IMR-90 (cell line): Measurements from ENCODE around the gene FAM163B. TPM values are rescaled to one million over a fixed set of nuclear protein-coding genes. Genes with fewer than 3 reads are reported as not detected.

Experiments used
- ATAC-seq: fragments of 200-7000 bp; cut with Tn5 transposase; 2 replicates; pipeline ENCODE4 v1.9.1; 2020; ENCODE audit warnings: low read depth, mild to moderate bottlenecking, moderate library complexity
- BruUV-seq: library from RNA; stranded (reverse); fragments of 400-500 nt; replicated peaks from 2 replicates; lab custom pipeline; 2021; lab: Mats Ljungman, UMichigan
- CTCF ChIA-PET: fragments of 300-600 bp; formaldehyde crosslinking; extraction: SDS; loops from one replicate; lab custom pipeline; 2021; ENCODE audit warnings: antibody characterized with exemption; lab: Yijun Ruan, JAX
- POLR2A ChIA-PET: fragments of 300-600 bp; sonication (Branson Sonifier 250); formaldehyde crosslinking; loops from one replicate; lab custom pipeline; 2022; ENCODE audit warnings: antibody characterized with exemption; ENCODE audit not compliant: unreplicated experiment; lab: Charles Lee
- DNase-seq: peaks from one replicate; pipeline ENCODE4 v3.0.0; 2013
- H2AFZ ChIP-seq: replicated peaks from 2 replicates; pipeline ENCODE3; 2013; ENCODE audit warnings: low read length, mild to moderate bottlenecking; ENCODE audit not compliant: poor library complexity
- H2AK5ac ChIP-seq: 2 replicates; pipeline ENCODE4 v1.6.1; 2013; ENCODE audit warnings: low read depth, low read length, inconsistent platforms
- H2AK9ac ChIP-seq: replicated peaks from 2 replicates; pipeline ENCODE3; 2013; ENCODE audit warnings: mild to moderate bottlenecking, low read depth, low read length, moderate library complexity; ENCODE audit not compliant: poor library complexity
- H2BK120ac ChIP-seq: 2 replicates; pipeline ENCODE4 v1.6.1; 2013; ENCODE audit warnings: low read depth, low read length, inconsistent platforms
- H2BK15ac ChIP-seq: 3 replicates; pipeline ENCODE4 v1.6.1; 2013; ENCODE audit warnings: low read depth, low read length, inconsistent platforms
- H2BK20ac ChIP-seq: 2 replicates; pipeline ENCODE4 v1.6.1; 2013; ENCODE audit warnings: low read depth, mild to moderate bottlenecking, inconsistent platforms, low read length, moderate library complexity
- H2BK5ac ChIP-seq: 2 replicates; pipeline ENCODE4 v1.6.1; 2013; ENCODE audit warnings: mild to moderate bottlenecking, low read depth, low read length, inconsistent platforms; ENCODE audit not compliant: poor library complexity, severe bottlenecking
- H3K14ac ChIP-seq: replicated peaks from 2 replicates; pipeline ENCODE4 v1.6.1; 2013; ENCODE audit warnings: low read depth, low read length, inconsistent platforms
- H3K18ac ChIP-seq: 2 replicates; pipeline ENCODE4 v1.6.1; 2013; ENCODE audit warnings: low read depth, low read length, control low read depth
- H3K23ac ChIP-seq: 2 replicates; pipeline ENCODE4 v1.6.1; 2013; ENCODE audit warnings: low read depth, low read length, inconsistent platforms
- H3K27ac ChIP-seq: 2 replicates; pipeline ENCODE4 v1.5.1; 2013; ENCODE audit warnings: mild to moderate bottlenecking, control low read depth, low read length; ENCODE audit not compliant: insufficient read depth
- H3K27me3 ChIP-seq: 2 replicates; pipeline ENCODE4 v1.6.1; 2013; ENCODE audit warnings: low read length; ENCODE audit not compliant: control insufficient read depth, insufficient read depth
- H3K36me3 ChIP-seq: 2 replicates; pipeline ENCODE4 v1.6.1; 2013; ENCODE audit warnings: low read length, mixed read lengths; ENCODE audit not compliant: control insufficient read depth, insufficient read depth
- H3K4ac ChIP-seq: 2 replicates; pipeline ENCODE4 v1.6.1; 2013; ENCODE audit warnings: low read depth, low read length, inconsistent platforms
- H3K4me1 ChIP-seq: 2 replicates; pipeline ENCODE4 v1.6.1; 2013; ENCODE audit warnings: low read length, mixed read lengths; ENCODE audit not compliant: control insufficient read depth, insufficient read depth
- H3K4me2 ChIP-seq: 2 replicates; pipeline ENCODE4 v1.6.1; 2013; ENCODE audit warnings: low read depth, mild to moderate bottlenecking, control low read depth, low read length, moderate library complexity
- H3K4me3 ChIP-seq: 2 replicates; pipeline ENCODE4 v1.5.1; 2013; ENCODE audit warnings: low read depth, mild to moderate bottlenecking, control low read depth, low read length, moderate library complexity; ENCODE audit not compliant: insufficient read depth
- H3K56ac ChIP-seq: 2 replicates; pipeline ENCODE4 v1.6.1; 2013; ENCODE audit warnings: low read length, inconsistent platforms; ENCODE audit not compliant: insufficient read depth; ENCODE audit errors: extremely low read depth
- H3K79me1 ChIP-seq, 2 experiments: 2 replicates each; pipeline ENCODE4 v1.6.1; 2013; ENCODE audit warnings: low read length in 2 of 2, inconsistent platforms in 1 of 2, low read depth in 1 of 2
- H3K9ac ChIP-seq: 2 replicates; pipeline ENCODE4 v1.6.1; 2013; ENCODE audit warnings: low read depth, low read length, control low read depth
- H3K9me1 ChIP-seq: 2 replicates; pipeline ENCODE4 v1.6.1; 2013; ENCODE audit warnings: low read length, inconsistent platforms; ENCODE audit not compliant: insufficient read depth
- H3K9me3 ChIP-seq: 2 replicates; pipeline ENCODE4 v1.6.1; 2013; ENCODE audit warnings: low read length; ENCODE audit not compliant: control insufficient read depth, insufficient read depth
- H4K20me1 ChIP-seq: 2 replicates; pipeline ENCODE4 v1.6.1; 2013; ENCODE audit warnings: low read length, inconsistent platforms; ENCODE audit not compliant: insufficient read depth
- H4K5ac ChIP-seq: 2 replicates; pipeline ENCODE4 v1.6.1; 2013; ENCODE audit warnings: mild to moderate bottlenecking, low read depth, low read length, control low read depth
- H4K8ac ChIP-seq, 2 experiments: 2 replicates each; pipeline ENCODE4 v1.6.1; 2013; ENCODE audit warnings: low read depth in 2 of 2, low read length in 2 of 2, control low read depth in 1 of 2, inconsistent platforms in 1 of 2
- H4K91ac ChIP-seq: 2 replicates; pipeline ENCODE4 v1.6.1; 2013; ENCODE audit warnings: low read depth, low read length, inconsistent platforms; ENCODE audit not compliant: insufficient read depth
- BHLHE40 ChIP-seq: fragments of 150-350 bp; IDR thresholded peaks from 2 replicates; pipeline ENCODE4 v1.6.1; 2016; ENCODE audit warnings: mild to moderate bottlenecking, low read depth, low read length
- CEBPB ChIP-seq: IDR thresholded peaks from 2 replicates; pipeline ENCODE4 v1.6.1; 2012; ENCODE audit warnings: low read depth, low read length, improper control_type of control experiment
- NFE2L2 ChIP-seq: fragments of 150-350 bp; IDR thresholded peaks from 2 replicates; pipeline ENCODE4 v1.6.1; 2016; ENCODE audit warnings: low read depth, mild to moderate bottlenecking, low read length
- POLR2A ChIP-seq: IDR thresholded peaks from 2 replicates; pipeline ENCODE4 v1.6.1; 2012; ENCODE audit warnings: mild to moderate bottlenecking, low read depth, low read length
- RAD21 ChIP-seq: IDR thresholded peaks from 2 replicates; pipeline ENCODE4 v1.6.1; 2012; ENCODE audit warnings: low read length, improper control_type of control experiment
- RCOR1 ChIP-seq: IDR thresholded peaks from 2 replicates; pipeline ENCODE4 v1.6.1; 2012; ENCODE audit warnings: mild to moderate bottlenecking, low read length, improper control_type of control experiment; ENCODE audit not compliant: insufficient replicate concordance
- RFX5 ChIP-seq: IDR thresholded peaks from 2 replicates; pipeline ENCODE4 v1.8.0; 2012; ENCODE audit warnings: low read depth, mild to moderate bottlenecking, low read length, moderate library complexity
- SMC3 ChIP-seq: fragments of 150-350 bp; IDR thresholded peaks from 2 replicates; pipeline ENCODE4 v1.6.1; 2016; ENCODE audit warnings: low read depth, mild to moderate bottlenecking, antibody characterized with exemption, low read length, moderate library complexity
- whole genome bisulfite sequencing, 2 experiments: methylation state at CpG; one replicate each; pipeline versions ENCODE4 v1.1.5 to v1.1.7; 2013; ENCODE audit warnings: missing lambda C conversion rate in 2 of 2; ENCODE audit not compliant: insufficient read length in 1 of 2; ENCODE audit errors: extremely low coverage in 2 of 2; 5-methylcytosine and 5-hydroxymethylcytosine counted together
- dilution Hi-C: fragments of 300-500 bp; cut with HindIII; formaldehyde crosslinking; loops from one replicate; pipeline ENCODE4 v1.14.3; 2018; ENCODE audit warnings: low sequenced_read_pairs; ENCODE audit not compliant: unreplicated experiment
- in situ Hi-C: fragments of 300-500 bp; cut with MboI; formaldehyde crosslinking; loops from 3 replicates; pipeline ENCODE4 v1.14.3; 2019; ENCODE audit warnings: low sequenced_read_pairs, inconsistent platforms, mixed read lengths
- intact Hi-C: fragments of 100-400 bp; cut with micrococcal nuclease; formaldehyde crosslinking; loops from 2 replicates; pipeline ENCODE4 v1.10.0; 2022
- polyA plus RNA-seq, 3 experiments: library from polyadenylated mRNA; depleted of rRNA; stranded (reverse); fragments of >200 nt; gene quantifications; 2 replicates each; pipeline ENCODE4 v1.2.3, GENCODE V29; 2012; ENCODE audit warnings: low replicate concordance in 1 of 3
- total RNA-seq: library from RNA; depleted of rRNA; stranded (reverse); fragments of >200 nt; gene quantifications from 2 replicates; pipeline ENCODE4 v1.2.3, GENCODE V29; 2012
- TF ChIP-seq, protein P1 (sequence below): fragments of 150-350 bp; IDR thresholded peaks from 2 replicates; pipeline ENCODE4 v1.6.1; 2017; ENCODE audit warnings: mild to moderate bottlenecking, antibody characterized with exemption, low read length, low read depth

FAM163B gene
- total and polyA plus RNA-seq, 2 of the 4 experiments (the other 2 are of a cell fraction) = not detected

DNA sequence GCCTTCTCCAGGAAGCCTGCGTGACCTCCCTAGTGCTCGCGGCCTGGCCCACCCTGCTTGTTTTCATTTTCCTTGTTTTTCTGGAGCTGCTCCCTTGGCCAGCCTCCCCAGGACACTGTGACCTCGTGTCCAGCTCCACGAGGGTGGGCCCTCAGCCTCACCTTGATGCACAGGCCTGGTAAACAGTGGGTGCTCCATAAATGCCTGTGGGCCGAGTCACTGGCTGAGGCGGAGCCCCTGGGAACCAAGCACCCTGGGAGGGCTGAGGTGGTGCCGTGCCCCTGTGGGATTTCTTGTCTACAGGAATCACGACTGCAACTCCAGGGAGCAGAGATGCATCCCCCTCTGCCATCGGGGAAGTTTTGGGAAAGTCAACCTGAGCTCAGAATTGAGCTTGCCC is 17.2 kb downstream of the FAM163B start:
- no peaks in the 10 kb centered on the region; the same call in 1 of the 2 replicates for H4K20me1 ChIP-seq
- no peak overlapping the region for H2BK20ac ChIP-seq
- no peak overlapping the region for H2BK120ac ChIP-seq
- H3K4me2 ChIP-seq = no peak overlapping the region
- H3K27ac ChIP-seq = no peak overlapping the region
- no peak overlapping the region for H3K14ac ChIP-seq
- H3K56ac ChIP-seq = no peak overlapping the region
- no peak for DNase-seq
- no peak overlapping the region for H4K5ac ChIP-seq
- no peaks in the 10 kb centered on the region for H3K4me1 ChIP-seq
- no peak overlapping the region for H2AK5ac ChIP-seq
- H2BK5ac ChIP-seq = no peak overlapping the region
- H3K4ac ChIP-seq = no peak overlapping the region
- no peak overlapping the region for H2AK9ac ChIP-seq
- TF ChIP-seq RFX5 (no peak), NFE2L2 (no peak), POLR2A (no peak), RCOR1 (no peak), SMC3 (no peak), RAD21 (no peak), CEBPB (no peak), BHLHE40 (no peak)
- TF ChIP-seq, protein P1, sequence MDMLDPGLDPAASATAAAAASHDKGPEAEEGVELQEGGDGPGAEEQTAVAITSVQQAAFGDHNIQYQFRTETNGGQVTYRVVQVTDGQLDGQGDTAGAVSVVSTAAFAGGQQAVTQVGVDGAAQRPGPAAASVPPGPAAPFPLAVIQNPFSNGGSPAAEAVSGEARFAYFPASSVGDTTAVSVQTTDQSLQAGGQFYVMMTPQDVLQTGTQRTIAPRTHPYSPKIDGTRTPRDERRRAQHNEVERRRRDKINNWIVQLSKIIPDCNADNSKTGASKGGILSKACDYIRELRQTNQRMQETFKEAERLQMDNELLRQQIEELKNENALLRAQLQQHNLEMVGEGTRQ = no peak
- H3K36me3 ChIP-seq = no peaks in the 10 kb centered on the region
- no peak overlapping the region for H2AFZ ChIP-seq
- WGBS, 2 experiments = 55% methylated on average over 4 of the region's 10 CpGs; no CpG with 5 or more reads in 1 of the 2 experiments
- ChIA-PET POLR2A (no interaction called here), CTCF (no interaction called here)
- no peak overlapping the region for H2BK15ac ChIP-seq
- in situ Hi-C loops = no loop called here
- intact Hi-C loops = no loop called here
- H4K91ac ChIP-seq = no peak overlapping the region
- no peaks in the 10 kb centered on the region for H3K79me1 ChIP-seq
- dilution Hi-C loops = no loop called here
- peaks cover 10% of the 10 kb centered on the region for H3K9me3 ChIP-seq
- H3K23ac ChIP-seq = no peak overlapping the region
- no peaks in the 10 kb centered on the region for H3K9me1 ChIP-seq
- no peak overlapping the region for H3K4me3 ChIP-seq
- no peak for ATAC-seq
- H3K27me3 ChIP-seq = peaks cover 13% of the 10 kb centered on the region; the same call in 1 of the 2 replicates
- BruUV-seq = no TSS peak
- H4K8ac ChIP-seq = no peak overlapping the region
- H3K9ac ChIP-seq = no peak overlapping the region
- no peak overlapping the region for H3K18ac ChIP-seq
